HG03159 (cell line): Measurements from ENCODE around the gene POMT2.

Experiments
- ATAC-seq: cut with Tn5 transposase; IDR thresholded peaks from one replicate; pipeline ENCODE4 v1.9.1; 2021; ENCODE audit warnings: mild to moderate bottlenecking, moderate library complexity; ENCODE audit not compliant: unreplicated experiment

The POMT2 gene

DNA sequence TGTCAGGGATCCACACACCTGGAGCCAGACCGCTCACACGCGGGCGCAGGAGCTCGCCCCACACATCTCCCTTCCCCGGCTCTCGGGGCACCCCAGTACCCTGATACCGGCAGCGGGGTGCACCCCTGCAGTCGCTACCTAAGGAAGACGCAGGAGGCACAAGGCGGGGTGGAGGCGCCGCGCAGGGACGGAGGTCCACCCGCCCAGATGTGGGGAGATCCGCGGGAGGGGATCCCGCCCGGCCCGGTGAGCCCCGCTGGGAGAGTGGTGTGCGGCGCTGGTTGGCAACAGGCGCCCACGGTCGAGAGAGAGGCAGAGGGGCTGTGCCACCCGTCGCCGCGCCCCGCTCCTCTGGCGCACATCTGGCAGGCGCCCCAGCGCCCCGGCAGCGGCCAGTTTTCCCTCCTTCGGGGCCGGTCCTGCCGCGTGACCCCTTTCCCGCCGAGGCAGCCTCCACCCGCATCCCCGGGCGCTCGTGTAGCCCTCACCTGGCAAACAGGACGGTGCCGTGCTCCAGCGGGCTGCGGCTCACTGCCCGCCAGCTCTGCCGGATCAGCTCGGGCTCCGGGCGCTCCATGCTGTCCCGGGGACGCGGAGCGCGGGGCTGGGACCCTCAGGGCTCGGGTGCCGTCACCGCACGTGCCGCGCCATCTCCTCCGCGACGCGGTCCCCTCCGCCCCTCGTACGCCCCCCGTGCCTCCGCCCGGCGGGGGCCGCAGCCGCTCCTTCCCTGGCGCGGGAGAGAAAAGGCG is 50.1 kb downstream of the POMT2 start:
- ATAC-seq = no peak

DNA sequence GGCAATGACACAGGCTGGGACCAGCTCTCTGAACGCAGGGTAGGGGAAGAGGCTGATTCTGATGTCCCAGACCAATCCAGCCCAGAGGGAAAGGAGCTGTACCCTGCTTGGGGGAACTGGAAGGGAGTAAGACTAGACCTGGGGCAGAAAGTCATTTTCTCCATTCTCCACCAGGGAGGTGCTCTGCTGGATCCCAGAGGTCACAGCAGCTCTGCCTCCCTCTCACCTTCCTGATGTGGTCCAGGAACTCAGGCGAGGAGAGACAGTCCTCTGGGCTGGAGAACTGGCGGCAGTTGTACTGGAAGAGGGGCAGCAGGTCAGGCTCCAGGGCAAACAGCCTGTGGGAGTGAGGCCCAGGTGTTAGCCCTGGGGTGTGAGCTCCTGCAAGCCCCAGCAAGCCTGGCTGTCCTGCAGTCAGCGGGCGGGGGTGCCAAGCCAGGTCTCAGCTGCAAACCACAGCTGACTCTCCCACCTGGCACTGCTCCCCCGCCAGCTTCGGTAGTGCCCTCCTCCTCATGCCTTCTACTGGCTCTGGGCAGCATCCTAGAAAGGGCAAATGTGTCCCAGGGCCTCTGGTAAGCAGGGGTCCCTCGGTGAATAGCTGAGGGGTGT is 51.6 kb downstream of the POMT2 start:
- no peak for ATAC-seq

DNA sequence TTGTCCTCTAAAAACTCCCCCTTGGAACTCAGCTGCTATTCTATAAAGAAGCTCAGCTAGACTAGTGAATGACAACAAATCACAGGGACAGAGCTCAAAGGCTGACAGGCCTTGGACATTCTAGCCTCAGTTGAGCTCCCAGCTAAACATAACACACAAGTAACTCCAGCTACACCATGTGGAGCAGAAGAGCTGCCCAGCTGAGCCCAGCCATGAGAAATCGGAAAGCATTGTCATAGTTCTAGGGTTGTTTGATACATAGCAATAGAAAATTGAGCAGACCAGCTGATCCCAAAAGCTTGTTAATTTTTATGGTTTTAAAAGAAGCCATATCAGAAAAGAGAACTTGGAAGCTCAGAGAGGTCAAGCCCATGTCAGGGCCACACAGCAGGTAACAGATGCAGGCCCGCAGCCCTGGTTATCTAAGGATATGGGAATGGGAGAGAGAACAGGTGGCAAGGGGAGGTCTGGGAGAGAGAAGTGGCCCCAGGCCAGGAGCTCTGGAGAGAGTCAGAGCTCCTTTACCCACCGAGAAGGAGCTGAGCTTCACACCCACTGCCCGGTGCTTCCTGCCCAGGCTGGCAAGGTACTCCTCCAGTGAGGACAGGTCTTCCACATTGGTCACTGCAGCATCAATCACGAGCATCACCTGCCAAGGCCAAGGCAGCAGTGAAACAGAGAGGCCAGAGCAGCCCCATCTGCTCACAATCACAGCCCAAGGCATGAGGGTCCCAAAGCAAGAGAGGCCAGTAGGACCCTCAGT is 52.6 kb downstream of the POMT2 start:
- ATAC-seq = no peak

DNA sequence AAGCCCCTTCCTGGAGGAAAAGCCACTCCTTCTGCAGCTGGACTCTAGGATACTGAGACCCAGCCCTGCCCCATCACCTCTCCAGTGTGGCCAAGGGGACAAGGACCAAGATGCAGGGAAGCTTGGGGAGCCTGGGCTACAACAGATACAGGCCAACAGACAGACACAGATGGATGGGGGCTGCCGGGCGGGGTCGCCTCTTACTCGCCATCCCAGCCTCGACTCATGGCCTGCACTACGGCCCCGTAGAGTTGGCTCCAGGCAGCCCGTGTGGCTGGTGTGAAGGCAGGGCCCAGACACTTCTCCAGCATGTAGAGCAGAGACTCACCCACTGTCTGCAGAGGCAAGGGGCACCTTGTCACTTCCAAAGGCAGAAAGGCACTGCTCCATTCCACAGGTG is 54.3 kb downstream of the POMT2 start:
- ATAC-seq = no peak

DNA sequence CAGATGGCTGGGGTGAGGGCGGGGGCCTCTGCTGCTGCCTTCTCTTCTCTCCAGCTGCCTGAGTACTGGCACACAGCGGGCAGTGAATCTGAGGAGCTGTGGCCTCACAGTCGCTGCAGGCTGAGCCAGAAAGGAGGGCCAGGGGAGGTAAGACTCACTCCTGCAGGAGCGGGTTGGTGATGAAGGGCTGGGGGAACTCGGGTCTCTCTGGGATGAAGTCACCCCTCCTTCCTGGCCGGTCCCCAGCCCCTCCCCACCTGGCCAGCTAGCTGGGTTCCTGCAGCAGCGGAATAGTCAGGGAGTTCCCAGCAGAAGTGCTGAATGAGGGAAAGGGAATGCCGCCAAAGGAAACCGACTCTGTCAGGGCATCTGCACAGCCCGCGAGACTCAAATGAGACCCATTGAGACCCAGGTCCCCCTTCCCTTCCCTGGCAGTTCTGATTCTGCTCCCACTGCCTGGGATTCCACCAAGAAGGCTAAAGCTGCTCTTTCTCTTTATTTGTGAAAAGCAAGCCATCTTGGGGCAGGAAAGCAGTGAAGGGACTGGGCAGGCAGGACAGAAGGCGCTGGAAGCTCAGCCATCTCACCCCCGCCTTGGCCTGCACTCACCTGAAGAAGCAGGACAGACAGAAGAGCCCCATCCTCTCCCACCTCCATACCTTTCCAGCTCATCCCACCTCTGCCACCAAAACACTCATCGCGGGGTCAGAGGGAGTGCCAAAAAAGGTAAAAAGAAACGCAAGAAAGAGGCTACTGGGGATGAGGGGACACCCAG is 54.9 kb downstream of the POMT2 start:
- ATAC-seq = no peak

DNA sequence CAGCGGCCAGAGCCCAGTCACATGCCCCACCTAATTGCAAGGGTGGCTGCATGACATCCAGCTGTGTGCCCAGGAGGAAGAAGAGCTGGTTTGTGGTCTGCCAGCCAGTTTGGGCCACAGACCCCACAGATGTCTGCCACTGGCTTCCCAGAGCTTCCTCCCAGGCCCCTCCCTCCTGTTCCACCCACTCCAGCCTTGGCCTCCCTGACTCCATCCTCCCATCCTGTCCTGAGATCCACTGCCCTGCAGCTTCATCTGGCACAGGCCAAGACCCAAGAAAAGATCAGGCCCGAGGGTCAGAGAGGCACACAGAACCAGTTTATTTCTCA is 55.5 kb downstream of the POMT2 start:
- no peak for ATAC-seq

DNA sequence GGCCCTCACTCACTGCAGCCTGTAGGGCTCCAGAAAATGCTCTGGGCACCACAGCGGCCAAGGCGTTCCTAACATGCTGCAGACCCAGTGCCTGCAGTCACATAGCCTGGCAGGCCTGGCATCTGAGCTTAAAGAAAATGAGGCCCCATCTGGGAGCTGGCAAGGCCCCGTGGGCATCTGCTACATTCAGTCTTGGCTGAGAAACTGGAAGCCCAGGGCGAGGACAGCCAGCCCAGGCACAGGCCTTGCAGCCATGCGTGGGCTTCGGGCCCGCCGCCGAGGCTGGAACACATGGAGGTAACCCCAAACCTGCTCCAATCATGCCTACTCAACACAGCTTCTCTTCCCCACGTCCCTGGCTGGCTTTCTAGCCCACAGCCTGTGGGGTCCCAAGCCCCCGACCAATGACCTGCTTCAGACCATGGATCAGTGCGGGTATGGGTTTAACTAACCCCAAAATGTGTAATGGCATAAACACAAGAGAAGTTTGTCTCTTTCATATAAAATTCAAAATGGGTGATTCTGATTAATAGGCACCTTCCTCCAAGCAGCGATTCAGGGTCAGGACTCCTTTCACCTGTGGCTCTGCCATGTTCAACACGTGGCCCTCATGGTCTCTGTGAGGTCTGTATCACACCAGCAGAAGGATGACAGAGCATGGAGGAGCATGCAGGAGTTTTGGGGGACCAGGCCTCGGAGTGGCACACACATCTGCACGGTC is 56.1 kb downstream of the POMT2 start:
- ATAC-seq = no peak

DNA sequence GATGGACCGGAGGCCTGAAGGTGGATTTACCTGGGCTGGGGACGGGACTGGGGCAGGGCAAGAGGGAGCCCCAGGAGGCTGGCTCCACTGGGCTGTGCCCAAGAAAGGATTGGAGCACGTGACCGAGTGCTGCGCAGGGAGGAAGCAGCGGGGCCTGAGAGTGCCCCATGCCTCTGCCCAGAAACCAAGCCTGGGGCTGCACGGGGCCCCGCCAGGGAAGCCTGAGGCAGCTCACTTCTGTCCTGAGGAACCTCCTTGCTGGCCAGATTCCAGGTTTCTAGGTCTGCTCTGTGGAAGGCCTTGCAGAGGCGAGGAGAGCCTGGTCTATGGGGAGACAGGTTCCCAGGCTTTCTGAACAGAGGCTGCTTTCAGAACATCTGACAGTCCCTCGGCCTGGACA is 60.1 kb downstream of the POMT2 start:
- ATAC-seq = no peak

DNA sequence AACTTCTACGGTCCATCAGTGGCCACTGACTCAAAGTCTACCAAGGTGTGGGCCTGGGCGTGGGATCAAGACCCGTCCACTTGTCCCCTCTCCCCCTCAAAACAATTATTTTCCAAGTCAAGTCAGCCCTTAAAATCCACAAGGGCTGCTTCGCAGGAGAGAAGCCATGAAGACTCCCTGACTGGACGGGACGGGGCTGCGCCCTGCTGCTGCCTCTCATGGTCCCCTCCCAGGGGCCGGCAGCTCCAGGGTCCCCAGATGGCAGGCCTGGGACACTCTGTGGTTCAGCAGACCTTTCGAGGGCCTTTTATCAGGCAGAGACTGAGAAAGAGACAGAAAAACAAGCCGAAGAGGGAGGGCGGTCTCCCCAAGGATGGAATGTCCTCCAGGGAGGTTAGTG is 60.5 kb downstream of the POMT2 start:
- ATAC-seq = no peak

DNA sequence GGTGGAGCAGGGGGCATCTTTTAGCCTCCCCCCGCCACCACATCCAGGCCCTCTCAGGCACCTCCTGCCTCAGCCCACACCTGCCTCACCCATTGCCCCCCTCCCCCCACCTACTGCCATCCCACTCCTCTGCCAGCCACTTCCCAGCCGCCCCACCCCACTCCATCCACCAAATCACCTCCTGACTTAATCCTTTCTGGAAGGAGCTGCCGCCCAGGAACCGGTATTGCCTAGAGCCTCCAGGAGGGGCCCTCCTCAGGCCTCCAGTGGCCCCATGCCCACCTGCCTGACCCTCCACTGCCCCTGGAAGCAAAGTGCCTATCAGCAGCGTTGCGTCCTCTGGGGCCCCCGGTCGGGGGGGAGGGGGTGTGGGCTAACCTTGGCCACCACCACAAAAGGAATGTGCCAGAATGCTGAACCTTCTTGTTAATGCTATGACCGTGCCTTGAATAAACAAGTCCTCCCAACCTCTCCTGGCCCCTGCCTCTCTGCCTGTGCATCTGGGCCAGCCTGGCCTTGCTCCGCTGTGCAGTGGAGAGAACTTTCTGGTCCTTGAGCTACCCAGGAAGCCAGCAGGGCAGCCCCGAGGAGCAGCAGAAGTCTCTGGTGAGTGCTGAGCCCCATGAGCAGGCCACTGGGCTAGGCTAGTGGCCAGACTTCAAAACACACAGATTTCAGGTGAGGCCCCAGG is 61.5 kb downstream of the POMT2 start:
- ATAC-seq = no peak

DNA sequence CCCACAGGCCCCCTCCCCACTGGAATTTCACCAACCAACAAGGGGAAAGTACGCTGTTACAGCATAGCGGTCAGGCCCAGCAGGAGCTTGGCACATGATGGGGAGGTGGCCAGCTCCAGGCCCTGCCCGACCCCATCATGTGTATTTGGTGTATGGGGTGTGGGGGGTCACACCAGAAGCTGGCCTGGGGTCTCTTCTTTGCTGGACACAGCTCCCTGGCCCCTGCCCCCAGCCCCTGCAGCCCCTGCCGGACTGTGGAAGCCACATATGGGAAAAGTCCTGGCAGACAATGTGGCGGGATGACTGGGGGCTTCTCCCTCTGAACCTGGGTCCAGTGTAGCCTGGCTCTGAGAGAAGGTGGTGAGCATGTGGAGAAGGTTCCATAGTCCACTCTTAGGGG is 62.1 kb downstream of the POMT2 start:
- ATAC-seq = no peak

DNA sequence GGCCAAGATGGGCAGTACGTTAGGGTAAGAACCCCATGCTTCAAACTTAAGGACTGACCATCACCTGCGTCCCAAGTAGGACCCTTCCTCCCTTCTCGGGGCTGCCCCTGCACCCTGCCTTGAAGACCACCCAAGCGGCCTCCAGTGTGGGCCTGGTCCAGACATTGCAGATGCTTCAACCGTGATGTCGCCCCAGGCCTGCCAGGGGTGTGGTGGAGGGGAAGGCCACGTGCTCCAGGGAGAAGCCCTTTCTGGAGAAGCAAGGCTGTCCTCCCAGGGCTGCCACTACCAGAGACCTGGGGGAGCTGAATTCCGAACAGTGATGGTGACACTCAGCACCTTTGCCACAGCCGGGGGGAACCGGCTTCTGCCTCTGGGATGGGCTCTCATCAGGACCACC is 63.0 kb downstream of the POMT2 start:
- ATAC-seq = no peak

DNA sequence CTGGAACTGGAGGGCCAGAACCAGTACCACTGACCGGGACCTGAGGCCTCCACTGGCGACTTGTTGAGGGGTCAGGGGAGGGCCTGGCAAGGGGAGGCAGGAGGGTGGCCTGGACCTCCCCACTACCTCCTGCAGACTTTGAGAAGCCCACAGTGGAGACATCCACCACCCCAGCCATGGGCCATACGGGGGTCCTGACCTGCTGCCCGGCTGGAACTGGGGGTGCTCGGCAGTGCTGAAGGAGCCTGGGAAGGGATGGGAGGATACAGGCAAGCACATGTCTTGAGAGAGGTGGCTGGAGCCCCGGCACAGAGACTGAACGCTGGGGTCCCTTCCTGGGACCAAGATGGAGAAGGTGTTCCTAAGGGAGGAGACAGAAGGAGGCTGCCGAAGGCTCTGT is 64.0 kb downstream of the POMT2 start:
- no peak for ATAC-seq

DNA sequence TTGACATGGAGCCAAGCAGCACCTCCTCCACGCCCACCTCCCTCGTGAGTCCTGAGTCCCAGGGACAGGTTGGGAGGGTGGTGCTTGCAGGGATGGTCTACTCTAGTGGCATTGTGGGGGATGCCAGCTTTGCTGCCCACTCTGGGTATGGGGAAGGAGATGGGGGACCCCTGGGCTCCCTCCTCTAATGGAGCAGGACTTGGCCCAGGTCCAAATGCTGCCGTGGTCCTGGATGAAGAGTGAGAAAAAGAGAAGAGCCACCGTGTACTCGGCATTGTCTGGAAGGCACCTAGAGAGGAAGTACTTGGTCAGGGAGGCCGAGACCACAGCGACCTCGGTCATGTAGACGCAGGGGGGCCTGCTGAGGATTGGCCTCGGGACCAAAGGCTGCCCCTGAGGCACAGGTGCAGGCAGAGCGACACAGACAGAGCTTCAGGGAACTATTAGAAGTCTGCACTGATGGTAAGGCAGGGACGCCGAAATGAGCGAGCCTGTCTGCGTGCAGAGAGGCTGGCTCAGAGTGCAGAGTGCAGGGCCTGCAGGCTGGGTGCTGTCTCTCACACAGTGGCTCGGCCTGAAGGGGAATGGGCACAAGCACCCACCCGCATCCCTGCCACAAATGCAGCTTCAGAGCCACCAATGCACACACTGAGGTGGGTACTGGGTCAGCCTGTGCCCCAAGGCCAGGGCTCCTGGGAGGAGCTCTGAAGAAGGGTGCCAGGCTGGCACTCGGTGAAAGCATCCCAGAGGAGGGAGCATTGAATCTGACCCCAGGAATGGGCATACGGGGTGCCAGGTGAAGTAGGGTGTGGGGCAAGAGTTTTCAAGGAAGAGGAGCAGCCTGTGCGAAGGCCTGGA is 67.1 kb downstream of the POMT2 start:
- no peak for ATAC-seq

DNA sequence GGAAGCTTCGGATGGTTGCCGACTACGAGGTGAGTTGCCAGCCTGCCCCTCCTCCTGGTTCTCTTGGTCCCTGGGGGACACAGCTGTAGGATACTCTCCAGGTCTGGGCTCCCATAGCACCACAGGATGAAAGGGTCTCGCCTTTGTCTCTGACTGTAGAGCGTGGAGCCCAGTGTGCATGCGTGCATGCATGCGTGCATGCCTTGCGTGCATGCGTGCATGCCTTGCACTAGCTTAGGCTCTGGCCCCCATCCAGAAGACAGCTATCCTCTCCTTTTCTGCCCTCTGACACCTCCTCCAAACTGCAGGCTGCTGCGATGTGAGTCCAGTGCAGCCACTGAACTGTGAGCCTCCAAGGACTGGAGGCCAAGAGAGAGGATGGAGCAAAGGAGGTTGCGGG is 68.8 kb downstream of the POMT2 start:
- ATAC-seq = no peak

DNA sequence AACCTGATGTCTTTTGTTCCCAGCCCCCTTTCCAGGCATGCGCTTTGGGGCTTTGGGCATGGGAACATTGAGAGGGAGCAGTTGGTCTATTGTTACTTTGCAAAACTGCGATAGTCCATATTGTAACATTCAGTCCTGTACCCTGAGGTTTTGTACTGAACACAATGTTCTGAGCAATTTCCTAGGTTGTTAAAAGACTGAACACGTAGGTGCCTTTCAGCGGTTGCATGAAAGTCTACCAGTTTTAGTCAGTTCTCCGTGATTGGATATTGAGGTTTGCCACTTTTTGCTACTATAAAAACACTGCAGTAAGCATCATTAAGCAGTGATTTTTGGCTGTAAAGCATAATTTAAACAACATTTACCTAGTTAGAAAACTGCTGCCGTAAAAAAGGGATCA is 69.8 kb downstream of the POMT2 start:
- no peak for ATAC-seq

DNA sequence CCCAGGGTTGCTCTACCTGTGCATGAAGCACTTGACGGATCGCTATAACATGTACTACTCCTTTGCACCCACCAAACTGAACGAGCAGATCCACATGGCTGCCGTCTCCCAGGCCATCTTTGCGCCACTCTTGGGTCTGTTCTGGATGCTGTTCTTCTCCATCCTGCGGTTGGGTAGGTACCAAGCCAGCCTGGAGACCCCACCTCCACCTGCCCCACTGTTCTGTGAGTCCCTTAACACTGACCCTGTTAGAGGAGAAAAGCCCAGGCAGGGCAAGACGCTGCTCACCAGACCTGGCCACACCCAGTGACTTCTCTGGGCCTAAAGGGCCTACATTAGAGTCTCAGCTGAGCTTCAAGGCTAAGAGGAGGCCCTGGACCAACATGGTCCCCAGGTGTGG is 71.4 kb downstream of the POMT2 start:
- ATAC-seq = no peak

DNA sequence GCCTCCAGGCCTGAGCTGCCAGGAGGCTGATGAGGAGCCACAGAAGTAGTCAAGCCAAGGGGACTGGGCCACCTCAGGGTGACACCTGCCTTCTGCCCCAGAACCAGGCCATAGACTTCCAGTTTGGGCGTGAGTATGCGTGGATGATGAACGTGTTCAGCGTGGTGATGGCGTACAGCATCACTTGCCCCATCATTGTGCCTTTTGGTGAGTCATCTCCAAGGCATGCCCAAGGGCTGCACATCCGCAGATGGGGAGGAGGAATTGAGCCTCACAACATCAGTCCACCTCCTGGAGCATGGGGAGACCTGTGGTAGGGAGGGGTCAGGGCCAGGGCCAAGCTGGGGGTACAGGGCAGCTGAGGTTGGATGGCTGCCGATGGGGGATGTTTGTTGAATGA is 72.0 kb downstream of the POMT2 start:
- ATAC-seq = no peak

DNA sequence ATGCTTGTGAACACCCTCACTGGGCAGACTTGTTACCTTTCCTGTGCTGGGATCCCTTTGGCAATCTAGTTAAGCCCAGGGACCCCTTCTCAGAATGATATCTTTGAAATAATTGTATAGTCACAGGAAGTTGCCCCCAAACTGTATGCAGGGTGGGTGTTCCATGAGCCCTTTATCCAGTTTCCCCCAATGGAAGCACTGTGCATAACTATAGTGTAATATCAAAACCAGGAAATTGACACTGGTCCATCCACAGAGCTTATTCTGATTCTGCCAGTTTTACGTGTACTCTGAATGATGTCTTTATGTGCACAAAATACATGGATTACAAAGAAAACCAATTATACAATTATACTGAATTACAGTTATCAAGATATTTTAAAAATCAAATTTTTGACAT is 73.9 kb downstream of the POMT2 start:
- no peak for ATAC-seq
